ENCODE results near the gene NACC2.

DNA sequence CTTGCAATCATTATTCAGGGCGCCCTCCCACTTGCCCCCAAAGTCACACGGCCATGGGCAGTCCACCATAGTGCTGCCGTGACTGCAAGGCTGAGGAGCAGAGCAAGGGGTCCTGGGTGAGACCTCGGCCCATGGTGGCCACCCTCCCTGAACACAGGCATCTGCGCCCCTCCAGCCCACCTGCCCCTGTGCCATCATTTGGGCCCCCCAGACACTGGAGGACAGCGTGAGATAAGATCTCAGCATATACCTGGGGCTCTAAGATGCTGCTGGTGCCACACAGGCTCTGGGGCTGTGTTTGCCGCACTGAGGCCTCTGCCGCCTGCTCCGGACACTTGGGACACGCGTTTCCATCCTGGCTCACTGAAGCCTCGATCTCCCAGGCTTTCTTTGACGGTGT is 20.1 kb upstream of the NACC2 start:
- TF ChIP-seq, protein P1, sequence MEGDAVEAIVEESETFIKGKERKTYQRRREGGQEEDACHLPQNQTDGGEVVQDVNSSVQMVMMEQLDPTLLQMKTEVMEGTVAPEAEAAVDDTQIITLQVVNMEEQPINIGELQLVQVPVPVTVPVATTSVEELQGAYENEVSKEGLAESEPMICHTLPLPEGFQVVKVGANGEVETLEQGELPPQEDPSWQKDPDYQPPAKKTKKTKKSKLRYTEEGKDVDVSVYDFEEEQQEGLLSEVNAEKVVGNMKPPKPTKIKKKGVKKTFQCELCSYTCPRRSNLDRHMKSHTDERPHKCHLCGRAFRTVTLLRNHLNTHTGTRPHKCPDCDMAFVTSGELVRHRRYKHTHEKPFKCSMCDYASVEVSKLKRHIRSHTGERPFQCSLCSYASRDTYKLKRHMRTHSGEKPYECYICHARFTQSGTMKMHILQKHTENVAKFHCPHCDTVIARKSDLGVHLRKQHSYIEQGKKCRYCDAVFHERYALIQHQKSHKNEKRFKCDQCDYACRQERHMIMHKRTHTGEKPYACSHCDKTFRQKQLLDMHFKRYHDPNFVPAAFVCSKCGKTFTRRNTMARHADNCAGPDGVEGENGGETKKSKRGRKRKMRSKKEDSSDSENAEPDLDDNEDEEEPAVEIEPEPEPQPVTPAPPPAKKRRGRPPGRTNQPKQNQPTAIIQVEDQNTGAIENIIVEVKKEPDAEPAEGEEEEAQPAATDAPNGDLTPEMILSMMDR (conservative IDR thresholded peaks at IDR 0.05 in 1 of 2, IDR thresholded peaks at IDR 0.05 in 1 of 2; ENCODE audit: low read depth in 1 of 2, low read length in 2 of 2): no peak
- TF ChIP-seq EZH2 (IDR thresholded peaks at IDR 0.05; ENCODE audit: low read length, missing control alignments): no peak

Measured in fibroblast of lung (primary cell).